Neural cell (in vitro differentiated cells): ENCODE measurements around the gene UBAC2. TPM values are rescaled to one million over a fixed set of nuclear protein-coding genes. Genes with fewer than 3 reads are reported as not detected.

Experiments
- H2AFZ ChIP-seq: fragments of 200-600, 300-800 bp; sonication (generic), shearing (Covaris generic); 2 replicates; pipeline ENCODE4 v1.6.0; 2014; ENCODE audit warnings: low read depth, mild to moderate bottlenecking, antibody characterized with exemption, low read length, moderate library complexity
- H3F3A ChIP-seq: fragments of 200-600 bp; shearing (Covaris generic); 2 replicates; pipeline ENCODE4 v1.6.1; 2016; ENCODE audit warnings: mild to moderate bottlenecking, moderate library complexity, mixed read lengths, antibody characterized with exemption, low read length; ENCODE audit not compliant: insufficient read depth, poor library complexity, severe bottlenecking
- H3K27ac ChIP-seq: fragments of 200-600, 300-800 bp; sonication (generic), shearing (Covaris generic); 2 replicates; pipeline ENCODE4 v1.5.1; 2014; ENCODE audit warnings: mild to moderate bottlenecking, low read length, moderate library complexity
- H3K27me3 ChIP-seq: fragments of 300-800, 200-600 bp; sonication (generic), shearing (Covaris generic); 2 replicates; pipeline ENCODE4 v1.6.0; 2014; ENCODE audit warnings: mild to moderate bottlenecking, low read depth, low read length, moderate library complexity; ENCODE audit not compliant: insufficient read depth
- H3K36me3 ChIP-seq: fragments of 300-800, 200-600 bp; sonication (generic), shearing (Covaris generic); 2 replicates; pipeline ENCODE4 v1.5.1; 2014; ENCODE audit warnings: mild to moderate bottlenecking, antibody characterized with exemption, low read length, moderate library complexity; ENCODE audit not compliant: insufficient read depth
- H3K4me2 ChIP-seq: fragments of 300-800, 200-600 bp; sonication (generic), shearing (Covaris generic); 2 replicates; pipeline ENCODE4 v1.6.0; 2014; ENCODE audit warnings: mild to moderate bottlenecking, low read length
- H3K4me3 ChIP-seq: fragments of 300-800, 200-600 bp; sonication (generic), shearing (Covaris generic); 2 replicates; pipeline ENCODE4 v1.5.1; 2014; ENCODE audit warnings: mild to moderate bottlenecking, low read length, moderate library complexity
- H3K79me2 ChIP-seq: fragments of 200-600 bp; shearing (Covaris generic); replicated peaks from 2 replicates; pipeline ENCODE4 v1.6.0; 2014; ENCODE audit warnings: mild to moderate bottlenecking, low read length, moderate library complexity; ENCODE audit not compliant: insufficient read depth
- H3K9ac ChIP-seq: fragments of 300-800, 200-600 bp; sonication (generic), shearing (Covaris generic); 2 replicates; pipeline ENCODE4 v1.6.1; 2016; ENCODE audit warnings: mild to moderate bottlenecking, low read length, mixed read lengths
- H3K9me2 ChIP-seq: fragments of 200-600 bp; shearing (Covaris generic); 2 replicates; pipeline ENCODE4 v1.6.1; 2016; ENCODE audit warnings: mild to moderate bottlenecking, low read length, mixed read lengths; ENCODE audit not compliant: insufficient read depth
- H3K9me3 ChIP-seq: fragments of 200-600, 300-800 bp; sonication (generic), shearing (Covaris generic); 2 replicates; pipeline ENCODE4 v1.6.1; 2016; ENCODE audit warnings: mild to moderate bottlenecking, mixed run types, low read length, moderate library complexity, mixed read lengths
- H4K20me1 ChIP-seq: fragments of 200-600 bp; shearing (Covaris generic); 2 replicates; pipeline ENCODE4 v1.6.1; 2016; ENCODE audit warnings: mild to moderate bottlenecking, mixed run types; ENCODE audit not compliant: insufficient read depth
- EP300 ChIP-seq: fragments of 450-650 bp; conservative IDR thresholded peaks from 2 replicates; pipeline ENCODE4 v1.6.1; 2014; ENCODE audit warnings: antibody characterized with exemption, mild to moderate bottlenecking, moderate library complexity; ENCODE audit not compliant: poor library complexity, severe bottlenecking
- EZH2 ChIP-seq: fragments of 200-600, 300-800 bp; shearing (Covaris generic), sonication (generic); IDR thresholded peaks from 2 replicates; pipeline ENCODE4 v1.6.1; 2014; ENCODE audit warnings: antibody characterized with exemption, low read length, borderline replicate concordance, mild to moderate bottlenecking; ENCODE audit not compliant: insufficient read depth, poor library complexity, severe bottlenecking
- MXI1 ChIP-seq: fragments of 450-650 bp; conservative IDR thresholded peaks from 2 replicates; pipeline ENCODE4 v1.6.1; 2014; ENCODE audit warnings: antibody characterized with exemption, mild to moderate bottlenecking; ENCODE audit not compliant: poor library complexity, severe bottlenecking
- POLR2AphosphoS5 ChIP-seq: IDR thresholded peaks from 2 replicates; pipeline ENCODE4 v1.6.1; 2012
- RAD21 ChIP-seq: fragments of 450-650 bp; conservative IDR thresholded peaks from 2 replicates; pipeline ENCODE4 v1.6.1; 2014; ENCODE audit warnings: antibody characterized with exemption, mild to moderate bottlenecking, moderate library complexity
- SMC3 ChIP-seq: fragments of 450-650 bp; conservative IDR thresholded peaks from 2 replicates; pipeline ENCODE4 v1.6.1; 2014; ENCODE audit warnings: antibody characterized with exemption, mild to moderate bottlenecking, moderate library complexity; ENCODE audit not compliant: poor library complexity
- TAF1 ChIP-seq: IDR thresholded peaks from 2 replicates; pipeline ENCODE4 v1.6.1; 2012; ENCODE audit warnings: low read depth
- polyA minus RNA-seq: library from RNA; depleted of rRNA, polyadenylated mRNA; stranded (reverse); fragments of >200 nt; gene quantifications from 2 replicates; pipeline ENCODE4 v1.2.3, GENCODE V29; 2014
- polyA plus RNA-seq: library from polyadenylated mRNA; depleted of rRNA; stranded (reverse); fragments of >200 nt; gene quantifications from 2 replicates; pipeline ENCODE4 v1.2.3, GENCODE V29; 2014
- TF ChIP-seq, protein P1 (sequence below): fragments of 450-650 bp; IDR thresholded peaks from 2 replicates; pipeline ENCODE4 v1.5.1; 2014; ENCODE audit warnings: antibody characterized with exemption, mild to moderate bottlenecking, moderate library complexity; ENCODE audit not compliant: poor library complexity, severe bottlenecking
- TF ChIP-seq, protein P2 (sequence below): IDR thresholded peaks from 2 replicates; pipeline ENCODE4 v1.6.1; 2012; ENCODE audit warnings: borderline replicate concordance

UBAC2 gene, protein sequence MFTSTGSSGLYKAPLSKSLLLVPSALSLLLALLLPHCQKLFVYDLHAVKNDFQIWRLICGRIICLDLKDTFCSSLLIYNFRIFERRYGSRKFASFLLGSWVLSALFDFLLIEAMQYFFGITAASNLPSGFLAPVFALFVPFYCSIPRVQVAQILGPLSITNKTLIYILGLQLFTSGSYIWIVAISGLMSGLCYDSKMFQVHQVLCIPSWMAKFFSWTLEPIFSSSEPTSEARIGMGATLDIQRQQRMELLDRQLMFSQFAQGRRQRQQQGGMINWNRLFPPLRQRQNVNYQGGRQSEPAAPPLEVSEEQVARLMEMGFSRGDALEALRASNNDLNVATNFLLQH
- polyA plus RNA-seq, result 44.3 and 56.9 TPM in 2 replicates
- 34.6 and 36.7 TPM in 2 replicates for polyA minus RNA-seq

DNA sequence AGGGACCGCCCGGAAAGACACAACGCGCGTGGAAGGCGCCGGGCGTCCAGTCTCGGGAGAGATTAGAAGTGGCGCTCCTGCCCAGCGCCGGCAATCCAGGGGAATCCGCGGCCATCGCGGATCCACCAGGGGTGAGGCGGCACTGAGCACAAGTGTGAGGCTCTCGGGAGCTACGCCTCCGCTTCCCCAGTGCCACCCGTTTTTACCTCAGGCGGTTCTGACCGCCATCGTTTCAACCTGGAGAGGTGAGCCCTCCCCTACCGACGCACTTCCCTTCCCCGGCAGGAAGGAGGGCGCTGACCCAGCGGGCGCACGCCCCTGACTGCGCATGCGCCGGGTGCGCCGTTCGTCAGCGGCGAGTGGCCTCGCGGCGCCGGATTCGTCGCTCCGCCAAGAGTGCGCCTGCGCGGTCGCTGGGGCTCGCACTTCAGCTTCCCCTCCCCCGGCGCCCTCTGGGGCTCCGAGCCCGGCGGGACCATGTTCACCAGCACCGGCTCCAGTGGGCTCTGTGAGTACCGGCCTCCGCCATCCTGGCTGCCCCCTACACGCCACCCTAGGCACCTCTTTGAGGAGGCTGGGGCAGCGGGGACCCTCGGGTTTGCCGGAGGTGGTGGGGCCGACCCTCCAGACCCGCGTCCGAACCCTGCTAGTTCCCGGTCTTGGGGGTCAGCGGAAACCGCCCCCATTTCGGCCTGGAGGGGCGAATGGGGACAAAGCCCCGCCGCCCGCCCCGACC lies at the start of gene UBAC2:
UBAC2 (plus strand) TSS at position 423 of the 736 bp plus-strand sequence; CDS start at position 478, 55 bp downstream.
- Histone ChIP-seq H3F3A (no peaks in the 10 kb centered on the region), H3K36me3 (no peaks in the 10 kb centered on the region), H3K9ac (peak within 1 kb of the TSS; percentile 95), H3K4me2 (peak within 1 kb of the TSS; percentile 96), H3K27ac (peak within 1 kb of the TSS; percentile 83), H2AFZ (peak within 1 kb of the TSS; percentile 98), H3K79me2 (peaks cover 22% of the 10 kb centered on the region), H3K9me2 (no peaks in the 10 kb centered on the region), H3K4me3 (peak within 1 kb of the TSS; percentile 100), H3K27me3 (no peaks in the 10 kb centered on the region), H3K9me3 (no peaks in the 10 kb centered on the region), H4K20me1 (no peaks in the 10 kb centered on the region)
- TF ChIP-seq EP300 (peak; percentile 69), POLR2AphosphoS5 (peak; percentile 94), MXI1 (peak; percentile 82), RAD21 (peak; percentile 42), SMC3 (no peak), TAF1 (peak; percentile 85), EZH2 (no peak)
- TF ChIP-seq, protein P1, sequence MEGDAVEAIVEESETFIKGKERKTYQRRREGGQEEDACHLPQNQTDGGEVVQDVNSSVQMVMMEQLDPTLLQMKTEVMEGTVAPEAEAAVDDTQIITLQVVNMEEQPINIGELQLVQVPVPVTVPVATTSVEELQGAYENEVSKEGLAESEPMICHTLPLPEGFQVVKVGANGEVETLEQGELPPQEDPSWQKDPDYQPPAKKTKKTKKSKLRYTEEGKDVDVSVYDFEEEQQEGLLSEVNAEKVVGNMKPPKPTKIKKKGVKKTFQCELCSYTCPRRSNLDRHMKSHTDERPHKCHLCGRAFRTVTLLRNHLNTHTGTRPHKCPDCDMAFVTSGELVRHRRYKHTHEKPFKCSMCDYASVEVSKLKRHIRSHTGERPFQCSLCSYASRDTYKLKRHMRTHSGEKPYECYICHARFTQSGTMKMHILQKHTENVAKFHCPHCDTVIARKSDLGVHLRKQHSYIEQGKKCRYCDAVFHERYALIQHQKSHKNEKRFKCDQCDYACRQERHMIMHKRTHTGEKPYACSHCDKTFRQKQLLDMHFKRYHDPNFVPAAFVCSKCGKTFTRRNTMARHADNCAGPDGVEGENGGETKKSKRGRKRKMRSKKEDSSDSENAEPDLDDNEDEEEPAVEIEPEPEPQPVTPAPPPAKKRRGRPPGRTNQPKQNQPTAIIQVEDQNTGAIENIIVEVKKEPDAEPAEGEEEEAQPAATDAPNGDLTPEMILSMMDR, result peak; percentile 43
- TF ChIP-seq, protein P2, sequence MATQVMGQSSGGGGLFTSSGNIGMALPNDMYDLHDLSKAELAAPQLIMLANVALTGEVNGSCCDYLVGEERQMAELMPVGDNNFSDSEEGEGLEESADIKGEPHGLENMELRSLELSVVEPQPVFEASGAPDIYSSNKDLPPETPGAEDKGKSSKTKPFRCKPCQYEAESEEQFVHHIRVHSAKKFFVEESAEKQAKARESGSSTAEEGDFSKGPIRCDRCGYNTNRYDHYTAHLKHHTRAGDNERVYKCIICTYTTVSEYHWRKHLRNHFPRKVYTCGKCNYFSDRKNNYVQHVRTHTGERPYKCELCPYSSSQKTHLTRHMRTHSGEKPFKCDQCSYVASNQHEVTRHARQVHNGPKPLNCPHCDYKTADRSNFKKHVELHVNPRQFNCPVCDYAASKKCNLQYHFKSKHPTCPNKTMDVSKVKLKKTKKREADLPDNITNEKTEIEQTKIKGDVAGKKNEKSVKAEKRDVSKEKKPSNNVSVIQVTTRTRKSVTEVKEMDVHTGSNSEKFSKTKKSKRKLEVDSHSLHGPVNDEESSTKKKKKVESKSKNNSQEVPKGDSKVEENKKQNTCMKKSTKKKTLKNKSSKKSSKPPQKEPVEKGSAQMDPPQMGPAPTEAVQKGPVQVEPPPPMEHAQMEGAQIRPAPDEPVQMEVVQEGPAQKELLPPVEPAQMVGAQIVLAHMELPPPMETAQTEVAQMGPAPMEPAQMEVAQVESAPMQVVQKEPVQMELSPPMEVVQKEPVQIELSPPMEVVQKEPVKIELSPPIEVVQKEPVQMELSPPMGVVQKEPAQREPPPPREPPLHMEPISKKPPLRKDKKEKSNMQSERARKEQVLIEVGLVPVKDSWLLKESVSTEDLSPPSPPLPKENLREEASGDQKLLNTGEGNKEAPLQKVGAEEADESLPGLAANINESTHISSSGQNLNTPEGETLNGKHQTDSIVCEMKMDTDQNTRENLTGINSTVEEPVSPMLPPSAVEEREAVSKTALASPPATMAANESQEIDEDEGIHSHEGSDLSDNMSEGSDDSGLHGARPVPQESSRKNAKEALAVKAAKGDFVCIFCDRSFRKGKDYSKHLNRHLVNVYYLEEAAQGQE, result peak; percentile 80

DNA sequence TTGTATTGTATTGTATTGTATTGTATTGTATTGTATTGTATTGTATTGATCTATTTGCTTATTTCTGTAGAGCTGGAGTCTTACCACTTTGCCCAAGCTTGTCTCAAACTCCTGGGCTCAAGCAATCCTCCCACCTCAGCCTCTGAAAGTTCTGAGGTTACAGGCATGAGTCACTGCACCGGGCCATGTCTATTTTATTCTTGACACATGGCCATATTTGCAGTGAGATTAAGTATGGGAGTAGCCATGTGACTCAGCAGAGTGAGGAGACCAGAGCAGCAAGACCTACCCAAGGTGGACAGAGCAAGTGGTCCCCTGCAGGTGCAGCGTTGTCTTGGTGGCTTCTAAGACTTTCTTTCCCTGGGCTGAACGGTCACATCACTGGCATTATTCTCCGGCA lies 49.1 kb upstream of the UBAC2 start:
- Histone ChIP-seq H3K9me2 (no peaks in the 10 kb centered on the region), H3K27me3 (no peaks in the 10 kb centered on the region), H3K9me3 (no peaks in the 10 kb centered on the region), H3K27ac (no peak overlapping the region), H3K79me2 (no peaks in the 10 kb centered on the region), H3F3A (no peaks in the 10 kb centered on the region), H2AFZ (no peak overlapping the region), H3K36me3 (no peaks in the 10 kb centered on the region), H3K4me2 (no peak overlapping the region), H3K9ac (no peak overlapping the region), H3K4me3 (no peak overlapping the region), H4K20me1 (no peaks in the 10 kb centered on the region)
- TF ChIP-seq EZH2, result no peak
- TF ChIP-seq, protein P2, result no peak
- no peak for TF ChIP-seq EP300
- no peak for TF ChIP-seq POLR2AphosphoS5
- TF ChIP-seq MXI1, result no peak
- TF ChIP-seq TAF1, result no peak
